SK-N-MC (cell line): ENCODE data around the gene NTRK2.

ENCODE experiments used
- EZH2 ChIP-seq: fragments of 200-600 bp; sonication (generic); IDR thresholded peaks from one replicate; pipeline ENCODE4 v1.6.1; 2017; ENCODE audit warnings: antibody characterized with exemption
- POLR2AphosphoS5 ChIP-seq: IDR thresholded peaks from 2 replicates; pipeline ENCODE4 v1.6.1; 2012; ENCODE audit warnings: mild to moderate bottlenecking, low read depth, low read length, borderline replicate concordance

DNA sequence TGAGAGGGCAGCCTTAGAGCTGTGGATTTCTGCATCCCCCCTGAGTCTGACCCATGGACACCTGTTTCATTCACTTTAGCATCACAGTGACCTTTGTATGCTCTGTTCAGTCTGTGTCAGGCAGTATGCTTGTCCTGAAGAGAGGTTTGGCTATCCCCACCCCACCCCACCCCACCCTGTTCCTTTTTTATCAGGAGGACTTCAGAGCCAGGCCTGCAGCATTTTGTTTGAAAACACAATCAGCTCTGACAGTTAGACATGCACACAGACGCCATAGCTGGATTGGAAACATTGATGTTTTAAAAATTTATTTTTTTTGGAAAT lies 142.2 kb downstream of the NTRK2 start:
- no peak for TF ChIP-seq POLR2AphosphoS5
- no peak for TF ChIP-seq EZH2
